Activated CD4-positive, alpha-beta T cell treated with anti-CD3 and anti-CD28 coated beads, Interleukin-2, amount 50 U/mL, for 1 hour (primary cell): ENCODE data around the gene ING2.
"Not testable (repeated sequence)": the region's sequence is repeated elsewhere in the genome, so short reads cannot be mapped to it uniquely, and the experiment has no call there.

Source experiments
- DNase-seq: peaks from one replicate; pipeline ENCODE4 v3.0.0-alpha.2; 2020

ING2 gene

GRCh38 chr4:183504930-183505610 is at the start of gene ING2:
TSS of gene ING2 (plus strand) at chr4:183505058. CDS start at chr4:183505196, 138 bp downstream.
- no peak for DNase-seq

GRCh38 chr4:183455431-183456195 is 49.2 kb upstream of the ING2 start:
- no peak for DNase-seq

DNA sequence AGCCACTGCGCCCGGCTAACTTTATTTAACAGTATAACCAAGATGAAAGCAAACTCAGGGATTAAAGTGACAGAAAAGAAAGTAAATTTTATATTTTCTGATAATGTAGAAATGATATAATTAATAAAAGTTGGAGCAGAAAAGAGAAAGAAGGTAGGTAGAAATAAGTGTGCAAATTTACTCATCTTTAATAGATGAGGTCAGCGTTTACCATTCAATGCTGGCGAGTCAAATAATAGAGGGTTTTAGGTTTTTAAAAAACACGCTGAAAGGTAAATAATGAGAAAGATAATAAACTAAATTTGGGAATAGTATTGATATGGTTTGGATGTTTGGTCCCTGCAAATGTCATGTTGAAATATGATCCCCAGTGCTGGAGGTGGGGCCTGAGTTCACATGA is 46.9 kb upstream of the ING2 start:
- DNase-seq, result no peak

- not testable (repeated sequence) for DNase-seq
These were observed 40.8 kb upstream of the ING2 start for GRCh38 chr4:183463903-183464619.

GRCh38 chr4:183465879-183466278 is 39.0 kb upstream of the ING2 start:
- not testable (repeated sequence) for DNase-seq

GRCh38 chr4:183467246-183467645 is 37.6 kb upstream of the ING2 start:
- DNase-seq, result no peak

DNA sequence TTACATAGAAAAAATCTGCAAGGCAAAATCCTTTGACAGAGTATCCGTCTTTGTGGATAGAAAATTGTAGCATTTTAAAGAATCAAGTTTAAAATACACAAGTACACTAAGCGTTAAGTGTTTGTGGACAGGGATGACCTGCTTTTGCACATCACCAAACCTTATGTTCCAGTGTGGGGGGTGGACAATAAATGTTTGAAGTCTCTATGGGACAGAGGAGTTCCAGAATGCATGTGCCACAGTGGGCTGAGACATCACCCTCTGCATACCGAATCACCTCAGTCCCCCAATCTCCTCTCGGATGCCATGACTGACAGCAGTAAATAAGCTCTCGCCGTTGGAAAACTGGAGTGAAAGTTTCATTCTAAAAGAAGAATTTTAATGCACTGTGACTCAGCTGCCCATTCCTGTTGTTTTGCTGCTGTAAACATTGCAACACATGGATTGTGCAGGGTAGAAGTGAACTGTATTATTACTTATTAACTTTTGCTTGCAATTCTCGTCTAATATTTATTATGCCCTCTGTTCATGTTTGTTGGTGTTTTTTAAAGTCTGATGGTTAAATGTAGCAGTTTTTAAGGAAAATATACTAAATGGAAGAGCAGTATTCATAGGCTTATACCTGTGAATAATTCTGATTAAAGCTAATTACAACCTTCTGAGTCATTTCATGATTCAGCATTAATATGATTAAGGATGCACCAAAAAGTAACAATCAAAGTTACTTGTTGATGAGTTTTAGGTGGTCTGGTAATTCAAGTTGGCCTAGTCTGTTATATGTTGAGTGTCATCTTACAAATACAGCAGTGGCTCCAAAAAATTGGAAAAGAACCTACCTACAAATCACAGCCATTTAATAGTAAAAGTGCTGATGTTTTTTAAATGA is 36.4 kb upstream of the ING2 start:
- no peak for DNase-seq

DNA sequence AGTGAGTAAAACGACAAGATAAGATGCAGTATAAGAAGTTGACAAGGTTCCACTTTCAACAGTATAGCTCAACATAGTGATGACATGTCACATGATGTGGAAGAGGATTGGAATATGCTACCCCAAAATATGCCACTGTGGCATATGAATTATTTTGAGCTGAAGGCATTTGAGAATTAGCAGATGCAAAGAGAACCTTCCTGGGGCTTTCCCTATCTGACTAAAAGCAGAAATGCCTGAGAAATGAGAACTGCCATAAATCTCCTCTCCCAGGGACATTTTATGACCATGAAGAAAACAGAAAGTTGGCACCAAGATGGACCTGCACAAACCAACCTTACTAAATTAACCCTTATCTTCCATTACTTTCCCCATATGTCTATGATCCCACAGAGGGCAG is 35.6 kb upstream of the ING2 start:
- DNase-seq, result no peak

GRCh38 chr4:183469936-183470335 is 34.9 kb upstream of the ING2 start:
- DNase-seq, result no peak

- DNase-seq, result no peak
These were observed 34.0 kb upstream of the ING2 start for GRCh38 chr4:183470821-183471220.

DNA sequence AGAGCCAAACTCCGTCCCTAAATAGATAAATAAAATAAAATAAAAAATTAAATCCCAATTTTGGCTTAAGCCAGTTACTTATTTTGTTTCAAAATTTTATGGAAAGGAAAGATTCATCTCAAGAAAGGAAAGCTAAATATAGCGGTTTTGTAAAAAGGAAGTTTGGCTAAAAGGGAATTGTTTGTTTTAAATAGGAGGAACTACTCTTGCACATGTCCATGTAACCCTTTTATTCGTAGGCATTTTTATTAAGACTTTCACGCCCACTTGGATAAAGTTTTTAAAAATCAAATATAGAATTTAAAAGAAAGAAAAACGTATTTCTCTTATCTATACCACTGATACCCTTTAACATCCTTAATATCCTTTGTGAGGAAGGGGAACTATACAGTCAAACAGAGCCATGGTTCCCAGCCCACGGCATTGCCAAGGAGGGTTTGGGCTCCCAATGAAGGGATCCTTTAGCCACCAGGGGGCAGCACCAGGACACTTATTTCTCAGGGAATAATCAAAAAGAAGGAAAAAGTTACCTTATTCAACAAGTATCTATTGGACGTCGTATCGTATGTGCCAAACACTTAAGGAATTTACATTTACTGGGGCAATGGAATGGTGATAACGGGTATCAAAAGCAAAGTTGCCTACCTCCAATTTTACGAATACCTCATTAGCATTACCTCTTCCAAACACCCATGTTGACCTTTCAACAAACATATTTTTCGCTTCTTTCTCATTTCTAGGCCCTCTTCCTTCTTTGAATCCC is 32.7 kb upstream of the ING2 start:
- peak; percentile 88 for DNase-seq

GRCh38 chr4:183478123-183478522 is 26.7 kb upstream of the ING2 start:
- DNase-seq, result no peak

DNA sequence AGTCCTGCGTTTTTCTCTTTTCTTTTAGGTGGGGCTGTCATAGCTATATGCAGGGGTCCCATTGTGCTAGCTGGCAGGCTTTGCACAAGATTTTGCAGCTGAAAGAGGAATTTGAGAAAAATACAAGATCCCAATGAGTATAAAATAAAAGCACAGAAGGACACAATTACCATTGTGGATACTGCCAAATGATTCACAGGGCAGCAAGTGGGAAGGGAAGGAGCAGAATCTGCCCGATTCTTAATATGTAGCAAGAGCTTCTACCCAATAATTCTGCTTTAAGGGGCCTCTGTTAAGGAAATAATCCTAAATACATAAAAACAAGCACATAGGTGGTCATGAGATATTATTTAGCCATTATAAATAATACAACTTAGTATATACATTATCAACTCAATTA is 25.9 kb upstream of the ING2 start:
- DNase-seq, result no peak

GRCh38 chr4:183482515-183483095 is 22.3 kb upstream of the ING2 start:
- DNase-seq, result not testable (repeated sequence)

DNA sequence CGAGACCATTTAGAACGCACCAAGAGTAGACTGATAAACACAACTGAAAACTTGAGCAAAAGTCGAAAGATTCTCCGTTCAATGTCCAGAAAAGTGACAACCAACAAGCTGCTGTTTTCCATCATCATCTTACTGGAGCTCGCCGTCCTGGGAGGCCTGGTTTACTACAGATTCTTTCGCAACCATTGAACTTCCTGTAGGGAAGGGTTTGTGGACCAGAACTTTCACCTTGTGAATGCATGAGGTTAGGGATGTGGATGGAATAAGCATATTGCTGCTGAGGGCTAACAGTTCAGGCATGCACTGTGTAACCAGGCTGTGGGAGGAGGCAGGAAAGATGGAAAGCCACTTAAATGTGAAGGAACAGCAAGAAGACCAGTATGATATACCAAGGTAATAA is 20.9 kb upstream of the ING2 start:
- DNase-seq, result no peak

DNA sequence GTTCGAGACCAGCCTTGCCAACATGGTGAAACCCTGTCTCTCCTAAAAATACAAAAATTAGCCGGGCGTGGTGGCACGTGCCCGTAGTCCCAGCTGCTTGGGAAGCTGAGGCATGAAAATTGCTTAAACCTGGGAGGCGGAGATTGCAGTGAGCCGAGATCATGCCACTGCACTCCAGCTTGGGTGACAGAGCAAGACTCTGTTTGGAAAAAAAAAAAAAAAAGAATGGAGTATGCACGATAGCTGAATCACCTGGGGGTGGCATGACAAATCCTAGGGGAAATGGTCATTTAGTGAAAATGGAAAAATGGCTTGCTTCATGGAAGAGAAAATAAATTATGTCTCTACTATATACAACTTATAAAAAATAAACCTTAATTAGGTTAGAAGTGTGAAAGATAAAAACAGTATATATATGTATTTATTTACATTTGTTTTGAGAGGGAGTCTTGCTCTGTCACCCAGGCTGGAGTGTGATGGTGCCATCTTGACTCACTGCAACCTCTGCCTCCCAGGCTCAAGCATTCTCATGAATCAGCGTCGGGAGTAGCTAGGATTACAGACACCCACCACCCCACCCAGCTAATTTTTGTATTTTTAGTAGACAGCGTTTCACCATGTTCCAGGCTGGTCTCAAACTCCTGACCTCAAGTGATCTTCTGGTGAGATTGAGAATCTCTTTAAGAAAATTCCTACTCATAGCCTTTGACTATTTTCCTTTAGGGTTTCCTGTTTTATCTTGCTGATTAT is 19.3 kb upstream of the ING2 start:
- DNase-seq, result no peak

DNA sequence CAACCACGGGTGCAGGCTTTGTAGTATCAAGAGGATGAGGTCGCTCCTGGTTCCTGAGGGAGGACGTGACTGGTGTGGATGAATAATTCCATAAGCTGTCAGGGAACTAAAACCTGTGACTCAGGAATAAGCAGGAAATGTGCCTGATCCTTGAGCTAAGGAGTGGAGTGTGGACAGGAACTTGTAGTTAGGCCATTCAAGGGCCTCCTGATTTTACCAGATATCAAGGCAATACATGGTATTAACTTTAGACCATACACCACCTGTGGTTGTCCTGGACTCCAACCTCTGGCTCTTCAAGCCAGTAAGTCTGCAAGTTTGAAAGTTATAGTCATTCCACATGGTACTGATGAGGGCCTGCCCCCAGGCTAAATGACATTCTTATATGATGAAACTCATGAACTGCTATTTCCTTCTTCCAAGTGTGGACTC is 12.1 kb upstream of the ING2 start:
- no peak for DNase-seq

DNA sequence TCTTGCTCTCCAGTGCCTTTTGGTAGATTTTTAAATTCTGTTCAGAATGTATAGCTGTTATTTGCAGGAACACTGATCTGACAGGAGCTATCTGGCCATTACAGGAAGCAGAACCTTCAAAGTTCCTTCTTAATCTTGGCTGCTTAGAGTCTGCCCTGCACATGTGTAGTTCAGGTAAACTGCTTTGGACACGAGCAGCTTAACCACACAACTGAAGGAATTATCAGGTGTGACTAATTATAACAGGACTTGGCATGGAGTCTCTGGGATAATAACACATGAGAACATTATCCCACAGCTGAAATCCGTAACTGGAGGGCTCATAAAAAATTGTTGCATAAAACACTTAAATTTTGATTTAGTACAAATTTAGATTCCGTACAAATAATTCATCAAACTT is 11.6 kb upstream of the ING2 start:
- no peak for DNase-seq

DNA sequence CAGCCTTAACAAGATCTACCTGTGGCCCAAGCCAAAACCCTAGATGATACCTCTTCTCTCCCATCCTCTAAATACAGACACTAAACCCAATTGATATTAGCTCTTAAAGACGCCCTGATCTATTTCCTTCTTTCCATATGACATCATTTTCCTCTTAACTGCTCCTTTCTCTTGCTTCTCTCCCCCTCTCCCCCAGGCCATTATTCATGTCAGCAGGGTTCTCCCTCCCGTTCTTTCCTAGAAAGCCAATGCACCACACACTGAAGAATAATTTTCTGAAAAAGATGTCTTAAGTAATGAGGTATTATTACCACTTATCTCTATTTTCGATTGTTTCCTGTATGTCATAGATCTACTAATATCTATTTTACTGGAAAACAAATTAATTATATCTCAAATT is 9.7 kb upstream of the ING2 start:
- no peak for DNase-seq

- no peak for DNase-seq
These were observed 5.5 kb upstream of the ING2 start for GRCh38 chr4:183499389-183499788.

DNA sequence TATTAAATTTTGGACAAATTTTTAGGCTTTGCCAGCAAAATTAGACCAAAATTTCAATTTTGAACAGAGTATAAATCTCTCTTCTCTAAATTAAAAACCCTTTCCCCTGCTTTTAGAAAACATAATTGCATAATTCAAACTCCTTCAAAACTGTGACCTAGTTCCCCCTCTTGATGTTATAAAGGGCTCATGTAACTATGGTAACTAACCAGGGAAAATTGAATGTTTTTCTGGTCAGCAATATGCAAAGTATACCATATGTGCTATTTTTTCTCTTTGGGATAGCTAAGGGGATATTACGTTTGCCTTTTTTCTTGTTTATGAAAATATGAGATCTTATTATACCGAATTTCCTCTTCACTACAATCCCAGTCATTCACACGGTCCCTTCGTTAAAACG is 5.1 kb upstream of the ING2 start:
- no peak for DNase-seq
